GM13977 (cell line): ENCODE data around the gene IL4.
A peak's percentile ranks its signal among the peaks of the same experiment; 100 is the strongest.

Source experiments
- DNase-seq: peaks from one replicate; pipeline ENCODE4 v3.0.0; 2012; ENCODE audit warnings: low spot score
- CTCF ChIP-seq: IDR thresholded peaks from 2 replicates; pipeline ENCODE4 v1.5.1; 2012; ENCODE audit warnings: mild to moderate bottlenecking, control low read depth; ENCODE audit not compliant: insufficient read depth; ENCODE audit errors: extremely low read depth, missing control alignments
- in situ Hi-C: fragments of 300-500 bp; cut with MboI; formaldehyde crosslinking; loops from one replicate; pipeline ENCODE4 v1.12.0; 2022; ENCODE audit warnings: low sequenced_read_pairs, low pct_unique_long_range_greater_than_20kb, mixed read lengths, inconsistent platforms; ENCODE audit not compliant: unreplicated experiment

Gene IL4

GRCh38 chr5:132648355-132648754 is 25.4 kb upstream of the IL4 start:
- TF ChIP-seq CTCF = no peak
- in situ Hi-C loops = no loop called here
- DNase-seq = no peak

DNA sequence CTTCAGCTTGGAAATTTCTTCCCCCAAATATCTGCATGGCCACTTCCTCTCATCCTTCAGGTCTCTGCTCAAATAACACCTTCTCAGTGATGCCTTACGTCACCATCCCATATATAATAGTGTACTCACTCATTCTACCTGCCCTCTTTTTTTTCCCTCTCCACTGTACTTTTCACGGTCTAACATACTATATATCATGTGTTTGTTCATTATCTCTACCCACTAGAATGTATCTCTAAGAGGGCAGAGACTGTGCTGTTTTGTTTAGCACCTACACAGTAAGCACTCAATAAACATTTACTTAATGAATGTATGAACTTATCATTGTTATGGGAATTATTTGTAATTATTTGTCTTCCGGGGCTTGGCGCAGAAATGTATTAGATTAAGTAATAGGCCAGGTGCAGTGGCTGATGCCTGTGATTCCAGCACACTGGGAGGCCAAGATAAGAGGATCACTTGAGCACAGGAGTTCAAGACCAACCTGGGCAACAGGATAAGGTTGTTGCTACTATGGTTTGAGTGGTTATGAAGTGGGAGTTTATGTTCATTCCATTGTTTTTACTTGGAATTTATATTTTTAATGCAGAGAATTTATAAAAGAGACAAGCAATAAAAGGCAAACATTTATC is 21.8 kb upstream of the IL4 start:
- in situ Hi-C loops = no loop called here
- no peak for TF ChIP-seq CTCF
- DNase-seq = no peak

DNA sequence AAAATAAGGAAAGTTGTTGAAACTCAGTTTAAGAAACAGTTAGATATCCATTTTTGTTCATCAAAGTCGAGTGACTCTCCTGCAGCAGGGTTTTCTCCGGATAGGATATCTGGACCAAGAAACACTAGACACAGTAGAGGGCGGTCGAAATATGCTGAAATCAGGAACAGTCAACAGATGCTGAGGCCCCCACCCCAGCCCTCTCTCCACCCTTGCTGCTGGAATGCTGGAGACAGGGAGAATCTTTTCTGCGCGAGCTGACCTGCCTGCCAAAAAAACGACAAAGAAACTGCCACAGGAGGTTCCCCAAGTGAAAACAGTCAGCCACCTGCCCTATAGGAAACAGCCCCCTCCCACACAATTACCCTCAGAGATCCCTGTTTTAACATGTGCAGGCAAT is 20.1 kb upstream of the IL4 start:
- no peak for TF ChIP-seq CTCF
- in situ Hi-C loops = no loop called here
- DNase-seq = no peak

- DNase-seq = no peak
- peak; percentile 48 for TF ChIP-seq CTCF
- in situ Hi-C loops = no loop called here
These were observed 17.7 kb upstream of the IL4 start for GRCh38 chr5:132655821-132656773.

- DNase-seq = no peak
- in situ Hi-C loops = no loop called here
- no peak for TF ChIP-seq CTCF
These were observed 16.9 kb upstream of the IL4 start for GRCh38 chr5:132656774-132657355.

DNA sequence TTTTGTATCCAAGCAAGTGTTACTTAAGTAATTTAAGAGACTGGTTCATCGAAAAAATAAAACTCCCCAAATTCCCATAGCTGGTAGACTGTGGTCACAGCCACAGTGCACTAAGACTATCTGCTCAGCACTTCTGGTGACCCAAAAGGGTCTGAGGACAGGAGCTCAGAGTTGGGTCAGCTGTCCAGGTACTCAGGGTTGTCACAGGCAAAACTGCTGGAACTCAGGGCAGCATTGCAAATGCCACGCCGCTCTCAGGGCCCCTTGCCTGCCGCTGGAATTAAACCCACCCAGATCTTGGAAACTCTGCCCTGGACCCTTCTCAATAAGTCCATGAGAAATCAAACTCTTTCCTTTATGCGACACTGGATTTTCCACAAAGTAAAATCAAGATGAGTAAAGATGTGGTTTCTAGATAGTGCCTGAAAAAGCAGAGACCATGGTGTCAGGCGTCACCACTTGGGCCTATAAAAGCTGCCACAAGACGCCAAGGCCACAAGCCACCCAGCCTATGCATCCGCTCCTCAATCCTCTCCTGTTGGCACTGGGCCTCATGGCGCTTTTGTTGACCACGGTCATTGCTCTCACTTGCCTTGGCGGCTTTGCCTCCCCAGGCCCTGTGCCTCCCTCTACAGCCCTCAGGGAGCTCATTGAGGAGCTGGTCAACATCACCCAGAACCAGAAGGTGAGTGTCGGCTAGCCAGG is 16.0 kb upstream of the IL4 start, which contains the start of gene IL13:
Gene IL13, plus strand, starts transcription at position 498 of the 705 bp plus-strand sequence. Its CDS starts 14 bp downstream, at position 512.
- DNase-seq = no peak
- in situ Hi-C loops = no loop called here
- no peak for TF ChIP-seq CTCF
